B cell (primary cell): ENCODE measurements around the gene PRXL2A. TPM values are rescaled to one million over a fixed set of nuclear protein-coding genes. Genes with fewer than 3 reads are reported as not detected.

Experiments used
- ATAC-seq: fragments of 200-7000 bp; cut with Tn5 transposase; one replicate; pipeline ENCODE4 v1.10.0; 2021; ENCODE audit warnings: low read depth, mild to moderate bottlenecking, moderate number of reproducible peaks, moderate library complexity
- CTCF ChIA-PET: fragments of 350-600 bp; sonication (Branson Sonifier 250); formaldehyde crosslinking; loops from one replicate; lab custom pipeline; 2021; ENCODE audit warnings: antibody characterized with exemption, inconsistent platforms; lab: Charles Lee
- POLR2A ChIA-PET: fragments of 350-600 bp; sonication (Branson Sonifier 250); formaldehyde crosslinking; loops from one replicate; lab custom pipeline; 2021; ENCODE audit warnings: antibody characterized with exemption; lab: Charles Lee
- DNase-seq: peaks from one replicate; pipeline ENCODE4 v3.0.0; 2013
- H2AFZ ChIP-seq: 2 replicates; pipeline ENCODE4 v1.6.1; 2012; ENCODE audit warnings: mild to moderate bottlenecking, low read depth, low read length; ENCODE audit not compliant: insufficient read depth, poor library complexity, severe bottlenecking
- H3K27ac ChIP-seq, 2 donors: 1 replicate in 1 of 2; 2 replicates in 1 of 2; pipeline ENCODE4 v1.5.1; 2012 to 2013; ENCODE audit warnings: low read length in 2 of 2, mild to moderate bottlenecking in 2 of 2, moderate library complexity in 1 of 2
- H3K27me3 ChIP-seq, 4 experiments: fragments of 200-600 bp in 1 of 4; sonication (generic) in 1 of 4; replicated peaks in 1 of 4; 1 replicate in 2 of 4; 2 replicates in 2 of 4; pipeline versions ENCODE4 v1.6.1 to v1.7.0; 2013 to 2016; ENCODE audit warnings: low read length in 3 of 4, mild to moderate bottlenecking in 2 of 4, mixed read lengths in 1 of 4, moderate library complexity in 1 of 4; ENCODE audit not compliant: insufficient read depth in 4 of 4, control insufficient read depth in 3 of 4; ENCODE audit errors: control extremely low read depth in 1 of 4
- H3K36me3 ChIP-seq, 2 experiments: replicated peaks in 1 of 2; 1 replicate in 1 of 2; 2 replicates in 1 of 2; pipeline versions ENCODE4 v1.6.1 to v1.7.1; 2013; ENCODE audit warnings: low read length in 1 of 2; ENCODE audit not compliant: insufficient read depth in 2 of 2, control insufficient read depth in 1 of 2; ENCODE audit errors: control extremely low read depth in 1 of 2, extremely low read depth in 1 of 2
- H3K4me1 ChIP-seq, 2 donors: fragments of 200-600 bp in 1 of 2; sonication (generic) in 1 of 2; 1 replicate in 1 of 2; 2 replicates in 1 of 2; pipeline versions ENCODE4 v1.5.1 to v1.6.1; 2013 to 2017; ENCODE audit warnings: low read length in 2 of 2; ENCODE audit not compliant: control insufficient read depth in 2 of 2, insufficient read depth in 2 of 2
- H3K4me2 ChIP-seq: replicated peaks from 2 replicates; pipeline ENCODE3; 2012; ENCODE audit warnings: mild to moderate bottlenecking, low read depth, low read length; ENCODE audit not compliant: poor library complexity, severe bottlenecking
- H3K4me3 ChIP-seq, 5 experiments: fragments of 200-600 bp in 1 of 5; sonication (generic) in 1 of 5; 1 replicate in 3 of 5; 2 replicates in 2 of 5; pipeline versions ENCODE4 v1.5.1 to v1.7.0; 2011 to 2016; ENCODE audit warnings: low read length in 4 of 5, mild to moderate bottlenecking in 4 of 5, low read depth in 2 of 5, control low read depth in 1 of 5, moderate library complexity in 1 of 5; ENCODE audit not compliant: insufficient read depth in 1 of 5; ENCODE audit errors: control extremely low read depth in 1 of 5, extremely low read depth in 1 of 5
- H3K79me2 ChIP-seq: fragments of 200-600 bp; sonication (generic); one replicate; pipeline ENCODE4 v1.6.0; 2016; ENCODE audit warnings: low read length; ENCODE audit not compliant: control insufficient read depth, insufficient read depth
- H3K9ac ChIP-seq: fragments of 200-600 bp; sonication (generic); 2 replicates; pipeline ENCODE4 v1.6.1; 2017; ENCODE audit warnings: mild to moderate bottlenecking, low read length, moderate library complexity
- H3K9me3 ChIP-seq, 3 donors: one replicate each; pipeline versions ENCODE4 v1.6.1 to v1.7.1; 2013; ENCODE audit warnings: low read length in 2 of 3; ENCODE audit not compliant: control insufficient read depth in 2 of 3, insufficient read depth in 1 of 3; ENCODE audit errors: control extremely low read depth in 1 of 3
- H4K20me1 ChIP-seq: 2 replicates; pipeline ENCODE4 v1.6.0; 2012; ENCODE audit warnings: mild to moderate bottlenecking, low read length; ENCODE audit not compliant: insufficient read depth, control insufficient read depth, poor library complexity, severe bottlenecking
- H3K27ac Mint-ChIP-seq: one replicate; pipeline ENCODE4 v1.8.0; 2021; ENCODE audit warnings: mixed read lengths
- H3K27me3 Mint-ChIP-seq: one replicate; pipeline ENCODE4 v1.8.0; 2021; ENCODE audit warnings: mixed read lengths
- H3K4me1 Mint-ChIP-seq: one replicate; pipeline ENCODE4 v1.8.0; 2021; ENCODE audit warnings: mixed read lengths
- H3K4me3 Mint-ChIP-seq: one replicate; pipeline ENCODE4 v1.8.0; 2021; ENCODE audit warnings: mixed read lengths
- H3K9me3 Mint-ChIP-seq: one replicate; pipeline ENCODE4 v1.8.0; 2022; ENCODE audit warnings: mixed read lengths; ENCODE audit not compliant: insufficient read depth
- EZH2 ChIP-seq: IDR thresholded peaks from 2 replicates; pipeline ENCODE4 v1.6.1; 2012; ENCODE audit warnings: borderline replicate concordance, low read depth, mild to moderate bottlenecking, moderate library complexity, low read length; ENCODE audit not compliant: insufficient read depth, poor library complexity, severe bottlenecking
- WGBS: methylation state at CpG from one replicate; pipeline ENCODE4 v1.1.5; 2013; ENCODE audit warnings: missing lambda C conversion rate; ENCODE audit not compliant: insufficient coverage; 5-methylcytosine and 5-hydroxymethylcytosine counted together
- intact Hi-C: fragments of 100-400 bp; cut with micrococcal nuclease; formaldehyde crosslinking; loops from one replicate; pipeline ENCODE4 v1.10.0; 2022
- polyA plus RNA-seq: library from polyadenylated mRNA; depleted of rRNA; stranded (reverse); fragments of >200 nt; gene quantifications from 2 replicates; pipeline ENCODE4 v1.2.3, GENCODE V29; 2012
- total RNA-seq, 2 donors: library from RNA; stranded (reverse); fragments of 120-200 nt in 1 of 2; gene quantifications; 1 replicate in 1 of 2; 2 replicates in 1 of 2; pipeline versions ENCODE4 v1.2.3 to v1.2.4, GENCODE V29; 2013 to 2022
- TF ChIP-seq, protein P1 (sequence below): fragments of 200-600 bp; IDR thresholded peaks from one replicate; pipeline ENCODE4 v1.8.0; 2022; ENCODE audit warnings: antibody characterized with exemption, mild to moderate bottlenecking

PRXL2A gene
- total and polyA plus RNA-seq, 2 donors (not counting 1 experiment from before 2014, with no cell fraction given): 2.8 to 9.4 TPM

DNA sequence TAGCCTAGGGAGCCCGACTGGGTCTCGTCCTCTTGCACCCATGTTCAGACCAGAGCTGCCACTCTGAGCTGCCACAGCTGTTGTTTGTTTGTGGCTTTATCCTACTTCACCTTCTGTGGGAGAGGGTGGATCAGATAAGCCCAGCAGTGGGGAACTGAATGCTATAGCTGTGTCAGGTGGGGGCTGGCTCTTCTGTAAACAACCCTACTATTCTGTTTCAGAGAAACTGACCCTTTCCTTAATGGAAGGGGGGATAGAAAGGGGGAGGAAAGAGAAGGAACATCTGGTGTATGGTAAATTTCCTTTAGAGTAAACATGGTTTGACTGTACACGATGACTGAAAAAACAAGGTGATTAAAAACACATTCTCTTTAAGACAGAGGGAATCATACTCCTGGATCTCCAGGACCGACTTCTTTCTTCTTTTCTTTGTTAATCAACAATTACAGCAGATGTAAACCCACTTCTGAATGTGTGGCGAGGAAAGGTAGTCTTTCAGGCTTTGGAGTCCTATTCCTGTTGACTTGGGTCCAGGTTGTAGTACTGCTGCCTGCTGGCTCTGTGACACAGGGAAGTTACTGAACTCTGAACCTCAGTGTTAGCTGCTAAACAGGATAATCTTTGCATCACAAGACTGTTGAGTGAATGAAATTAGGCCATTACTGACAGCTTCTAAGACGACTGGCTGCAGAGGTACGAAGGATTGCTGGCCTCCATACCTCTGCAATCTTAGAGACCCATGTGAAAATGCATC lies 6.0 kb downstream of the PRXL2A start:
- POLR2A ChIA-PET: no interaction called here

More for the DNA sequence above, 6.0 kb downstream of the PRXL2A start:
- Histone ChIP-seq H2AFZ (no peak overlapping the region), H3K27ac (no peak overlapping the region), H3K79me2 (no peaks in the 10 kb centered on the region), H3K27me3 (no peaks in the 10 kb centered on the region), H3K4me3 (no peak overlapping the region), H3K36me3 (no peaks in the 10 kb centered on the region), H3K9me3 (no peaks in the 10 kb centered on the region), H3K4me1 (peaks cover 0 to 2% of the 10 kb centered on the region in 2 donors), H3K4me2 (no peak overlapping the region), H3K9ac (no peak overlapping the region), H4K20me1 (no peaks in the 10 kb centered on the region)
- Mint-ChIP-seq H3K27me3 (no peaks in the 10 kb centered on the region), H3K4me3 (no peak overlapping the region), H3K9me3 (no peaks in the 10 kb centered on the region), H3K27ac (no peak overlapping the region), H3K4me1 (peaks cover 3% of the 10 kb centered on the region)
- ATAC-seq: no peak
- 44% methylated on average over 2 of the region's 7 CpGs for WGBS
- intact Hi-C loops: no loop called here
- no peak for DNase-seq
- CTCF ChIA-PET: no interaction called here
- TF ChIP-seq, protein P1, sequence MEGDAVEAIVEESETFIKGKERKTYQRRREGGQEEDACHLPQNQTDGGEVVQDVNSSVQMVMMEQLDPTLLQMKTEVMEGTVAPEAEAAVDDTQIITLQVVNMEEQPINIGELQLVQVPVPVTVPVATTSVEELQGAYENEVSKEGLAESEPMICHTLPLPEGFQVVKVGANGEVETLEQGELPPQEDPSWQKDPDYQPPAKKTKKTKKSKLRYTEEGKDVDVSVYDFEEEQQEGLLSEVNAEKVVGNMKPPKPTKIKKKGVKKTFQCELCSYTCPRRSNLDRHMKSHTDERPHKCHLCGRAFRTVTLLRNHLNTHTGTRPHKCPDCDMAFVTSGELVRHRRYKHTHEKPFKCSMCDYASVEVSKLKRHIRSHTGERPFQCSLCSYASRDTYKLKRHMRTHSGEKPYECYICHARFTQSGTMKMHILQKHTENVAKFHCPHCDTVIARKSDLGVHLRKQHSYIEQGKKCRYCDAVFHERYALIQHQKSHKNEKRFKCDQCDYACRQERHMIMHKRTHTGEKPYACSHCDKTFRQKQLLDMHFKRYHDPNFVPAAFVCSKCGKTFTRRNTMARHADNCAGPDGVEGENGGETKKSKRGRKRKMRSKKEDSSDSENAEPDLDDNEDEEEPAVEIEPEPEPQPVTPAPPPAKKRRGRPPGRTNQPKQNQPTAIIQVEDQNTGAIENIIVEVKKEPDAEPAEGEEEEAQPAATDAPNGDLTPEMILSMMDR: no peak
- no peak for TF ChIP-seq EZH2
